ENCODE results near the gene SAXO1. TPM values are rescaled to one million over a fixed set of nuclear protein-coding genes. Genes with fewer than 3 reads are reported as not detected.

SAXO1 gene
- total and polyA plus RNA-seq, 2 donors from 2014 or later = 0.35 TPM; not detected in 1

GRCh38 chr9:18925880-18926279 is 107.1 kb downstream of the SAXO1 start:
- FAIRE-seq = no peak
- TF ChIP-seq, protein P1, sequence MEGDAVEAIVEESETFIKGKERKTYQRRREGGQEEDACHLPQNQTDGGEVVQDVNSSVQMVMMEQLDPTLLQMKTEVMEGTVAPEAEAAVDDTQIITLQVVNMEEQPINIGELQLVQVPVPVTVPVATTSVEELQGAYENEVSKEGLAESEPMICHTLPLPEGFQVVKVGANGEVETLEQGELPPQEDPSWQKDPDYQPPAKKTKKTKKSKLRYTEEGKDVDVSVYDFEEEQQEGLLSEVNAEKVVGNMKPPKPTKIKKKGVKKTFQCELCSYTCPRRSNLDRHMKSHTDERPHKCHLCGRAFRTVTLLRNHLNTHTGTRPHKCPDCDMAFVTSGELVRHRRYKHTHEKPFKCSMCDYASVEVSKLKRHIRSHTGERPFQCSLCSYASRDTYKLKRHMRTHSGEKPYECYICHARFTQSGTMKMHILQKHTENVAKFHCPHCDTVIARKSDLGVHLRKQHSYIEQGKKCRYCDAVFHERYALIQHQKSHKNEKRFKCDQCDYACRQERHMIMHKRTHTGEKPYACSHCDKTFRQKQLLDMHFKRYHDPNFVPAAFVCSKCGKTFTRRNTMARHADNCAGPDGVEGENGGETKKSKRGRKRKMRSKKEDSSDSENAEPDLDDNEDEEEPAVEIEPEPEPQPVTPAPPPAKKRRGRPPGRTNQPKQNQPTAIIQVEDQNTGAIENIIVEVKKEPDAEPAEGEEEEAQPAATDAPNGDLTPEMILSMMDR (IDR thresholded peaks at IDR 0.05; ENCODE audit: borderline replicate concordance, extremely low read depth, insufficient read depth) = no peak
- Histone ChIP-seq H3K36me3 (ENCODE audit: control insufficient read depth in 2 of 3, insufficient read depth in 3 of 3, low read length in 3 of 3) (no peaks in the 10 kb centered on the region), H3K27ac (ENCODE audit: low read depth in 2 of 2, low read length in 2 of 2) (no peak overlapping the region), H3K4me3 (ENCODE audit: low read length in 3 of 3) (no peak overlapping the region), H3K4me1 (ENCODE audit: control insufficient read depth in 2 of 3, insufficient read depth in 2 of 3, low read depth in 1 of 3, low read length in 3 of 3) (no peaks in the 10 kb centered on the region), H3K9ac (ENCODE audit: low read length in 3 of 3) (no peak overlapping the region), H3K9me3 (ENCODE audit: control insufficient read depth in 2 of 3, insufficient read depth in 1 of 3, low read length in 3 of 3) (no peaks in the 10 kb centered on the region), H3K27me3 (ENCODE audit: control insufficient read depth, insufficient read depth, low read length) (no peaks in the 10 kb centered on the region)
- intact Hi-C loops (cut with DNase I) = no loop called here
- DNase-seq = no peak

GRCh38 chr9:18923671-18924430 is 109.2 kb downstream of the SAXO1 start:
- no peaks in the 10 kb centered on the region for H3K36me3 ChIP-seq (ENCODE audit: control insufficient read depth in 2 of 3, insufficient read depth in 3 of 3, low read length in 3 of 3)
- no peak overlapping the region for H3K4me3 ChIP-seq (ENCODE audit: low read length in 3 of 3)
- H3K27ac ChIP-seq (ENCODE audit: low read depth in 2 of 2, low read length in 2 of 2) = no peak overlapping the region
- intact Hi-C loops (cut with DNase I) = no loop called here
- DNase-seq (no peak), FAIRE-seq (no peak)
- TF ChIP-seq, protein P1 (IDR thresholded peaks at IDR 0.05; ENCODE audit: borderline replicate concordance, extremely low read depth, insufficient read depth) = no peak
- H3K27me3 ChIP-seq (ENCODE audit: control insufficient read depth, insufficient read depth, low read length) = no peaks in the 10 kb centered on the region
- no peaks in the 10 kb centered on the region for H3K4me1 ChIP-seq (ENCODE audit: control insufficient read depth in 2 of 3, insufficient read depth in 2 of 3, low read depth in 1 of 3, low read length in 3 of 3)
- no peak overlapping the region for H3K9ac ChIP-seq (ENCODE audit: low read length in 3 of 3)
- H3K9me3 ChIP-seq (ENCODE audit: control insufficient read depth in 2 of 3, insufficient read depth in 1 of 3, low read length in 3 of 3) = no peaks in the 10 kb centered on the region

- Histone ChIP-seq H3K27me3 (ENCODE audit: control insufficient read depth, insufficient read depth, low read length) (no peaks in the 10 kb centered on the region), H3K9me3 (ENCODE audit: control insufficient read depth in 2 of 3, insufficient read depth in 1 of 3, low read length in 3 of 3) (no peaks in the 10 kb centered on the region), H3K36me3 (ENCODE audit: control insufficient read depth in 2 of 3, insufficient read depth in 3 of 3, low read length in 3 of 3) (no peaks in the 10 kb centered on the region), H3K4me3 (ENCODE audit: low read length in 3 of 3) (no peak overlapping the region), H3K4me1 (ENCODE audit: control insufficient read depth in 2 of 3, insufficient read depth in 2 of 3, low read depth in 1 of 3, low read length in 3 of 3) (no peaks in the 10 kb centered on the region), H3K9ac (ENCODE audit: low read length in 3 of 3) (no peak overlapping the region), H3K27ac (ENCODE audit: low read depth in 2 of 2, low read length in 2 of 2) (no peak overlapping the region)
- TF ChIP-seq, protein P1 (IDR thresholded peaks at IDR 0.05; ENCODE audit: borderline replicate concordance, extremely low read depth, insufficient read depth) = no peak
- intact Hi-C loops (cut with DNase I) = no loop called here
- FAIRE-seq (no peak), DNase-seq (no peak)
These were observed 109.8 kb downstream of the SAXO1 start for GRCh38 chr9:18923167-18923566.
